Anterior cingulate cortex (tissue), 58 donors: ENCODE measurements around the gene OTOS.

Experiments
- DNase-seq, 58 donors: peaks; one replicate each; lab custom pipeline; 2025; lab: John Stamatoyannopoulos, UW

Gene OTOS

DNA sequence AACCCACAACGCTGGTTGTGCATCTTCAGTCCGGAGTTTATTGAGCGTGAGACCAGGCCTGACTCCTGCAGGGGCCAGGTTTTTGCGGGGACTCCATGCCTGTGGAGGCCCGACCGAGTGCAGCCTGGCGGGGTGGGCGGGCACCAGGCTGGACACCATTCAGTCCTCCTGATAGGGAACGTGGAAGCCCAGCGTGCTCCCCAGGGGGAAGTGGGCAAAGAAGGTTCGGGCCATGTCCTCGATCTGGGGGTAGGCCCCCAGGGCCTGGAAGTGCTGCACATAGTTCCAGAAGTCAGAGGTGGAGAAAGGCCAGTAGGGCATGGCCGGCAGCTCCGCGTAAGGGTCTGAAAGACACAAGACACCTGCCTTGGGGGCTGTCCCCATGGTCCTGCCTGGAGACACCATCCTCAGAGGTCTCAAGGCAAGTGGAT is 1.4 kb downstream of the OTOS start:
- no peak for DNase-seq

DNA sequence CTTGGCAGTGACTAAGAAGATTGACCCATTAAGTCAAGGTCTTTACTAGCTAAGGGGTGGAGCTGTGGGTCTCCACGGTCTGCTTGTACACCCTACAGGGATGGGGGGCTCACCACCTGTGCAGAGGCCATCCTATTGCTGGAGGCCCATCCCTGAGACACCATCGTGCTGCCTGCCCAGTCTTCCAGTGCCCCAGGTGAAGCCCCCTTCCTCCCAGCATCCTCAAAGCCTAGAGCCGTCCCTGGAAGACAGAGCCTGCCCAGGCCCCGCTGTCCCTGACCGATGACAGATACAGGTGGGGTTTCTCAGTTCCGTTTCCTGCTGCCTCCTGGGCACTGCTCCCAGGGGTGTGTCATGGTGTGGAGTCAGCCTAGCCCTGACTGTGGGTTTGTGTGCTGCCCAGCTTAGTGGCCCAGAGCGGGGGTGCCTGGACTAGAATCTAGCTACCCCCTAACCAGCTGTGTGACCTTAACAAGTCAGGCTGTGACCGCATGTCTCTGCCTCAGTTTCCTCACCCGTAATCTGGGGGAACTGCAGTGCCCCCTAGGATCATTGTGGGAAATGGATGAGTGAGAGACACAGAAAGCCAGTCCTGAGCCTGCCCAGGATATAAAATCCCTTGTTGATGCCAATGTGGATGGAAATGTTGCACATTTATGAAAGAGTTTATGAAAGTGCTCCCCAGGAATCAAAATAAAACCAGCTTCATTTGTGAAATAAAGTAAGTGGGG is 2.0 kb downstream of the OTOS start:
- no peak for DNase-seq

- no peak for DNase-seq
Observed at GRCh38 chr2:240137596-240138253, 2.7 kb downstream of the OTOS start.

DNA sequence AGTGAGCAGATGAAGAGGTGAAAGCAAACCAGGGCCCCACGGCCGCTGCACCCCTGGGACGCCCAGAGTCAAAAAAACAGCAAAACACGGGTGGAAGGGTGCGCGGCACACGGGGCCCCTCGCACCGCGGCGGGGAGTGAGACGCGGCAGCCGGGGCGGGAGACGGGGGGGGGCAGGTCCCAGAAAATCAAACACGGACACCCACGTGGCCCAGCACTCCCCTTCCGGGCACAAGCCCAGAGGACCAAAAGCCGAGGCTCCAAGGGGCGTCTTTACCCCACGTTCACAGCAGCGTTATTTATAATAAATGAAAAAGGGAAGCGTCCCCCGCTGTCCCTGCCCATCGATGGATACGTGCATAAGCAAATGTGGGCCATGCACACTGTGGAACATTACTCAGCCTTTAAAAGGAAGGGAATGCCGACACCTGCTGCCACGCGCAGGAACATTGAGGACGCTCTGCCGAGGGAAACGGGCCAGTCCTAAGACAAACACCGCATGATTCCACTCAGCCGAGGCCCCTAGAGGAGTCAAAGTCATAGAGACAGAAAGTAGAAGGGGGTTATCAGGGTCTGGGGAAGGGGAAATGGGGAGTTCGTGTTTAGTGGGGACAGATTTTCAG is 3.7 kb downstream of the OTOS start:
- DNase-seq = no peak

GRCh38 chr2:240136013-240136670 is 4.3 kb downstream of the OTOS start, which contains the start of gene COPS9:
TSS of gene COPS9 (minus strand) at chr2:240136305. CDS start at chr2:240136284, 21 bp downstream.
- DNase-seq = peak in 56 of 58 donors; percentile 27 to 91 (median 75)

DNA sequence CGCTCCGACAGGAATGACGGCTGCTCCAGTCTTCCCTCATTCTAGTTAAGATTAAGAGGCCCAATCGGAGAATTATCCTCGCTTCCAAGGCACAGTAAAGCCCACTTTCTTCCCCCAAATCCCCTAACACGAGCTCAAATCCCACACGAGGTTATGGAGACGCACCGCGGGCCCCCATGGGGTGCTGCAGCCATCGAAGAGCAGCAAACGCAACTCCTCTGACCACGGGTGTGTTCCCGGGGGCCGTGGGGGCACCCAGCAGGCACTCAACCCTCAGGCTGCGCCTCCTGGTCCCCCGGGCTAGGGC is 4.8 kb downstream of the OTOS start:
- DNase-seq = no peak

DNA sequence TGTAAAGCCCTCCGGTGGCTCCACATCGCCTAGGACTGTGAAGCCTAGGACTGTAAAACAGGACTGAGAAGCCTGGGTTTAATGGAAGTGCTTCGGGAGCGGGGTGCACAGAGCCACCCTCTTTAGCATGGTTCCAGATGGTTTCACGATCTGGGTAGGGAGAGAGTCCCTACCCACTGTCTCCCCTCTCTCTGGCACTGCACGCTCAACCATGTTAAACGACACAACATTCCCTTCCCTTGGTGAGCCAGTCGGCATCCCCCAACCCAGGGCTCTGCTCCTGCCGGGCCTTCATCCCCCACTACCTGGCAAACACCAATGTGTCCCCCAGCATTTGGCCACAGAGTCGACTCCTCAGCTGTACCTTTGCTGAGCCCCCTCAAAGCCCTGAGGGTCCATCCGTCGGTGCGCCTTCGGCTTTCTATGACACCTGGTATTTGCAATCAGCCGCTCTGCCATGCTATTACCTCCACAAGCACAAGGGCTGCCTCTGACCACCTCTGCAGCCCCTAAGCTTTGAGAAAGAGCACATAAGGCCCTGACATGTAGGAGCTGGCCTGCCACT is 5.4 kb downstream of the OTOS start:
- no peak for DNase-seq

DNA sequence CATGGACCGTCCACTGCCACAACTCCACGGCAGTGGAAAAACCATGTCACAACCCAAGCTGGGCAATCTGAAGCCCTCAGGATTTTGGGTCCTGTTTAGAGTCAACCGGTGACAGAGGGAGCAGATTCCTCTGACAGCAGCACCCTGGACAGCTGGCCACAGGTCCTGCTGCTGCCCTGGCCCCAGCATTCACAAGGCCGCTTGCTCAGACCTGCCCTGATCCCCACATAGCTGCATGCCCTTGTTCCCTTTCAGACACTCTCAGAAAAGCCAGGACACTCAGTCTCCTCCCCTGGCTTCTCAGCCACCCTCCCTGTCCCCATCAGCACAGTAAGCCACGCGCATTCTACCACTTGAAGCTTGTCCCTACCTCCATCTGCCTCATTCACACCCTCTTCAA is 6.0 kb downstream of the OTOS start:
- no peak for DNase-seq

DNA sequence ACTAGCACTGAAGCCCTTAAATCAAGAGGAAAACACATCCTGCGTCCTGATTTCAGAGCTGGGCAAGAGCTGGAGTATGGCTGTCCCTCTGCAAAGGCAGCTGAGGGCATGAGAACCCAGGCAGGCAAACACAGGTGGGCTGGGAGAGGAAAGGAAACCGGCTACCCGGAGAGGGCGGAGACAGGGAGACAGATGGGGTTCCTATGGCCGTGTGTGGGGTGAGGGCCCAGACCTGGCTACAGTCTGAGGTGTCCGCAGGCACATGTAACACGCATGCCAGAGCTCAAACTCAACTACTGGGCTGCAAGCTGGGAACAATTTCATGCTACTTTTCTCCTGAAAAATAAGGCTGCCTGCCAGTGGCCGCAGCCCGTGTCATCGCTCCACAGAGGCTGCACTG is 7.1 kb downstream of the OTOS start:
- no peak for DNase-seq

DNA sequence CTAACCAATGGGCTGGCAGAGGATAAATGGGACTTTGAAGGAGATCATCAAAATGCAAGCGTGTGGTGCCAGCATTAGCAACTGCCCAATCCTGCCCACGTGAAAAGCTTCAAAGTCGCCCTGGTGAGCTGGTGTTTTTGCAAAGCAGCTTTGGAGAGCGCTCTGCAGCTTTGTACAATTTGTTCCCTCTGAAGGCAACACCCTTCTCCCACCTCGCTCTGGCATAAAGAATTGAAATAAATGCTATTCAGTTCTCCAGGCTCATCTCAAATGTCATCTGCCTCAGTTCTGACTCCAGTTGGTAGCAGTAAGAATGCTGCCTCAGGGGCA is 7.8 kb downstream of the OTOS start:
- DNase-seq = peak in 26 of 58 donors; percentile 16 to 77 (median 45)

GRCh38 chr2:240131941-240132650 is 8.4 kb downstream of the OTOS start:
- no peak for DNase-seq

DNA sequence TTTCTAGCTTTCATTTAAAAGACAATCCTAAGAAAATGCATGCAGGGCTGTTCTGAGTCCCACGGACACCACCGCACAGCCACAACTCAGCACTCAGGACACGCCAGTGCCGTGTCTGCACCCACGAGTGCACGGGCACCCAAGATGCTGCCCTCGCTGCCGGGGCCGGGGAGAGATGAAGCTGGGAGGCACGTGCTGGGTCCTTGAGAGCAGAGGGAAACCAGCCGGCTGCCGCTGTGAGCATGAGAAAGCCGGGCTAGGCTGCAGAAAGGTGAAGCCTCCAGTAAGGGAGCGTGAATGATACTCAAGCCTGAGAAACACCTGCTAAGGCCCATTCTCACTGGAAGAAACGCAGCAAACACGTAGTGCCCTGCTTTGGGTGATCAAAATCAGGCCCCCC is 9.2 kb downstream of the OTOS start:
- no peak for DNase-seq

GRCh38 chr2:240130393-240131195 is 9.9 kb downstream of the OTOS start:
- no peak for DNase-seq

- DNase-seq = no peak
Observed at GRCh38 chr2:240129731-240130392, 10.6 kb downstream of the OTOS start.

GRCh38 chr2:240129311-240129710 is 11.1 kb downstream of the OTOS start:
- no peak for DNase-seq

DNA sequence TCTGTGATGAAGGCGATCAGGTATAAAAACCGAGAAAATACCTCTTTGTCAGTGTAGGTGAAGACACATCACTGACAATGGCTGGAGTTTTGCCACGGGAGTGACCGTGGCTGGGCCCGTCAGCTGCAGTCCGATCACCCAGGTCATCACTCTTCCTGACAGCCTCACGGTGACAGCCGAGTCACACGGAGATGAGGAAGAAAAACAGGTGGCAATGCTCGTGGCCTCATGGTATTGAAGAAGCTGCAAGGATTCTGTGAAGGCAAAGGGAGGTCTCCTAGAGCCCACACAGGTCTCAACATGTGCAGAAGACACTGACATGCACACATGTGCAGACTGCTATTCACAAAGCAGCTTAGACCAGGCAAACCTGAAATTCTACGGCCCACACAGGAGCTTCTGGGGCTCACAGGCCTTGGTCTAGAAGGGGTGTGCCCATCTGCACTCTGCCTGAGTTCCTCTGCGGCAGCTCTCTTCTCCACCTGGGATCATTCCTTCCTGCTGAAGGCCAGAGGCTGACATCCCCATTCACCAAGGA is 11.8 kb downstream of the OTOS start:
- no peak for DNase-seq

GRCh38 chr2:240127911-240128607 is 12.4 kb downstream of the OTOS start:
- DNase-seq = no peak

DNA sequence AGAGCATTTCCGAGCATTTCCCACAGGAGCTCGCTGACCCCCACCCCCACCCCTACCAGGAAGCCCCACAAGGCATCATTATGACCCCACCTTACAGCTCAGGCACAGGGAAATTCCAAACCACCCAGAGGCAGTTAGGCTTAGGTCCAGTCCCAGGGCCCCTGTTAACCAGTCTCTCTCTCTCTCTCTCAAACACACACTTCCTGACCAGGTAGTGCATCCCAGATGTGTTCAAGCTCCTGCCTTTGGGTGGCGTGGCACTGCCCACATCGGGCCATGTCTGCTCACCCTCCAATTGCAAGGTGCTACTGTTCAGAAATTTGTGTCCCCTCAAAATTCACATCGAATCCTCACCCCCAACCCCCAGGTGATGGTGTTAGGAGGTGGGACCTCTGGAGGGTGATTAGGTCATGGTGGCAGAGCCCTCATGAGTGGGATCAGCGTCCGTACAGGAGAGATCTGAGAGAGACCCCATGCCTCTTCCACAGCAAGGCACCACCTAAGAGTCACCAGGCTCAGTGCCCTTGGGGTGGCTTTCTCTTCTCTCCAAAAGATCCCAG is 13.2 kb downstream of the OTOS start:
- no peak for DNase-seq
